SU-DHL-6 (cell line): Measurements from ENCODE around the gene YPEL1.

Experiments used
- H2AFZ ChIP-seq: fragments of 200-600 bp; sonication (generic); 2 replicates; pipeline ENCODE4 v1.6.1; 2014; ENCODE audit warnings: low read depth, mild to moderate bottlenecking, moderate library complexity, mixed read lengths, antibody characterized with exemption, low read length; ENCODE audit not compliant: severe bottlenecking
- H3F3A ChIP-seq: fragments of 200-600 bp; shearing (Covaris generic); 2 replicates; pipeline ENCODE4 v1.6.0; 2016; ENCODE audit warnings: antibody characterized with exemption, mild to moderate bottlenecking; ENCODE audit not compliant: insufficient read depth
- H3K27ac ChIP-seq: fragments of 200-600 bp; sonication (generic); 2 replicates; pipeline ENCODE4 v1.5.1; 2016; ENCODE audit warnings: low read depth, mild to moderate bottlenecking, low read length, moderate library complexity, mixed read lengths
- H3K27me3 ChIP-seq: fragments of 200-600 bp; sonication (generic), shearing (Covaris generic); 2 replicates; pipeline ENCODE4 v1.6.0; 2014; ENCODE audit warnings: mild to moderate bottlenecking, low read length
- H3K36me3 ChIP-seq: fragments of 200-600 bp; sonication (generic); 2 replicates; pipeline ENCODE4 v1.6.1; 2014; ENCODE audit warnings: mild to moderate bottlenecking, low read length, mixed read lengths
- H3K4me2 ChIP-seq: fragments of 300-600, 200-600 bp; shearing (Covaris generic), sonication (generic); 2 replicates; pipeline ENCODE4 v1.6.0; 2014; ENCODE audit warnings: low read length, low read depth, mild to moderate bottlenecking; ENCODE audit not compliant: poor library complexity, severe bottlenecking
- H3K4me3 ChIP-seq: fragments of 200-600 bp; sonication (generic); 2 replicates; pipeline ENCODE4 v1.5.1; 2014; ENCODE audit warnings: antibody characterized with exemption, low read length, mild to moderate bottlenecking, mixed read lengths; ENCODE audit not compliant: insufficient read depth, poor library complexity, severe bottlenecking
- H3K79me2 ChIP-seq: fragments of 200-600 bp; sonication (generic); 2 replicates; pipeline ENCODE4 v1.6.1; 2014; ENCODE audit warnings: mild to moderate bottlenecking, low read length, moderate library complexity; ENCODE audit not compliant: insufficient read depth
- H3K9ac ChIP-seq: fragments of 200-600 bp; sonication (generic); 2 replicates; pipeline ENCODE4 v1.7.0; 2014; ENCODE audit warnings: mild to moderate bottlenecking, low read length
- H3K9me2 ChIP-seq: fragments of 200-600 bp; sonication (generic); replicated peaks from 2 replicates; pipeline ENCODE4 v1.6.1; 2014; ENCODE audit warnings: low read length; ENCODE audit not compliant: insufficient read depth
- H3K9me3 ChIP-seq: fragments of 200-600 bp; sonication (generic); 2 replicates; pipeline ENCODE4 v1.6.1; 2014; ENCODE audit warnings: low read length, mixed read lengths; ENCODE audit not compliant: insufficient read depth
- H4K20me1 ChIP-seq: fragments of 200-600 bp; sonication (generic); 2 replicates; pipeline ENCODE4 v1.6.1; 2014; ENCODE audit warnings: low read depth, mild to moderate bottlenecking, antibody characterized with exemption, low read length, moderate library complexity, mixed read lengths
- CTCF ChIP-seq: fragments of 200-600 bp; sonication (generic); IDR thresholded peaks from one replicate; pipeline ENCODE4 v1.5.1; 2017; ENCODE audit warnings: antibody characterized with exemption, mild to moderate bottlenecking, low read length, moderate library complexity; ENCODE audit not compliant: insufficient read depth, poor library complexity, severe bottlenecking
- EZH2phosphoT487 ChIP-seq: fragments of 200-600 bp; sonication (generic), shearing (Covaris generic); conservative IDR thresholded peaks from 2 replicates; pipeline ENCODE4 v1.6.1; 2018; ENCODE audit warnings: mild to moderate bottlenecking, antibody characterized with exemption, low read length, moderate library complexity, mixed read lengths

Gene YPEL1

GRCh38 chr22:21696115-21696514 is 39.5 kb downstream of the YPEL1 start:
- Histone ChIP-seq H3K9me2 (no peaks in the 10 kb centered on the region), H3K9ac (no peak overlapping the region), H4K20me1 (no peaks in the 10 kb centered on the region), H3F3A (no peaks in the 10 kb centered on the region), H3K27me3 (no peaks in the 10 kb centered on the region), H2AFZ (no peak overlapping the region), H3K27ac (no peak overlapping the region), H3K4me3 (no peak overlapping the region), H3K79me2 (no peaks in the 10 kb centered on the region), H3K4me2 (no peak overlapping the region), H3K9me3 (no peaks in the 10 kb centered on the region), H3K36me3 (no peaks in the 10 kb centered on the region)
- no peak for TF ChIP-seq EZH2phosphoT487
- no peak for TF ChIP-seq CTCF

- H3K27me3 ChIP-seq, result no peaks in the 10 kb centered on the region
- H3F3A ChIP-seq, result no peaks in the 10 kb centered on the region
- no peaks in the 10 kb centered on the region for H3K9me3 ChIP-seq
- H3K4me3 ChIP-seq, result no peak overlapping the region
- no peak overlapping the region for H3K9ac ChIP-seq
- H3K27ac ChIP-seq, result no peak overlapping the region
- TF ChIP-seq EZH2phosphoT487, result no peak
- no peak for TF ChIP-seq CTCF
- no peak overlapping the region for H2AFZ ChIP-seq
- no peaks in the 10 kb centered on the region for H3K79me2 ChIP-seq
- H3K4me2 ChIP-seq, result no peak overlapping the region
- no peaks in the 10 kb centered on the region for H4K20me1 ChIP-seq
- H3K36me3 ChIP-seq, result no peaks in the 10 kb centered on the region
- no peaks in the 10 kb centered on the region for H3K9me2 ChIP-seq
Measured at GRCh38 chr22:21695430-21696085, 40.0 kb downstream of the YPEL1 start.

GRCh38 chr22:21694795-21695429 is 40.7 kb downstream of the YPEL1 start:
- TF ChIP-seq EZH2phosphoT487 (no peak), CTCF (no peak)
- H3K79me2 ChIP-seq, result no peaks in the 10 kb centered on the region
- H4K20me1 ChIP-seq, result no peaks in the 10 kb centered on the region
- H3K9ac ChIP-seq, result no peak overlapping the region
- H3K9me2 ChIP-seq, result no peaks in the 10 kb centered on the region
- no peak overlapping the region for H2AFZ ChIP-seq
- H3F3A ChIP-seq, result no peaks in the 10 kb centered on the region
- H3K9me3 ChIP-seq, result no peaks in the 10 kb centered on the region
- no peak overlapping the region for H3K27ac ChIP-seq
- no peak overlapping the region for H3K4me3 ChIP-seq
- no peak overlapping the region for H3K4me2 ChIP-seq
- no peaks in the 10 kb centered on the region for H3K36me3 ChIP-seq
- H3K27me3 ChIP-seq, result no peaks in the 10 kb centered on the region
